HepG2 (cell line): ENCODE measurements around the gene CSNK1D. TPM values are rescaled to one million over a fixed set of nuclear protein-coding genes. Genes with fewer than 3 reads are reported as not detected.
A peak's percentile ranks its signal among the peaks of the same experiment; 100 is the strongest.

Experiments used
- CCAR2 ChIP-seq: fragments of 200-400 bp; formaldehyde crosslinking; optimal IDR thresholded peaks from 2 replicates; pipeline ENCODE3; 2018; ENCODE audit warnings: low read depth, mild to moderate bottlenecking, low read length, moderate library complexity
- DR1 ChIP-seq: sonication (generic); formaldehyde crosslinking; IDR thresholded peaks from 2 replicates; pipeline ENCODE4 v1.8.0; 2021; ENCODE audit warnings: mild to moderate bottlenecking, missing genetic modification reagents, inconsistent platforms
- FLYWCH1 ChIP-seq: sonication (generic); formaldehyde crosslinking; IDR thresholded peaks from 2 replicates; pipeline ENCODE4 v1.8.1; 2023; ENCODE audit warnings: mild to moderate bottlenecking, missing genetic modification reagents
- LCORL ChIP-seq, 2 experiments: fragments of 450-650 bp in 1 of 2; sonication (generic) in 1 of 2; formaldehyde crosslinking in 1 of 2; IDR thresholded peaks; 2 replicates each; pipeline versions ENCODE4 v1.5.0 to v1.6.1; 2017 to 2020; ENCODE audit warnings: antibody characterized with exemption in 1 of 2, missing genetic modification reagents in 1 of 2
- PAWR ChIP-seq: sonication (generic); formaldehyde crosslinking; IDR thresholded peaks from 2 replicates; pipeline ENCODE4 v1.4.0; 2020; ENCODE audit warnings: missing genetic modification reagents, mild to moderate bottlenecking, borderline replicate concordance
- RBM22 ChIP-seq: fragments of 200-400 bp; formaldehyde crosslinking; optimal IDR thresholded peaks from 2 replicates; pipeline ENCODE3; 2017; ENCODE audit warnings: mild to moderate bottlenecking, low read length, moderate library complexity
- SIN3A ChIP-seq: IDR thresholded peaks from 2 replicates; pipeline ENCODE4 v1.6.1; 2011; ENCODE audit warnings: low read depth, mild to moderate bottlenecking, control low read depth, low read length, borderline replicate concordance
- STAT5B ChIP-seq: sonication (generic); formaldehyde crosslinking; IDR thresholded peaks from 2 replicates; pipeline ENCODE4 v1.4.0; 2020; ENCODE audit warnings: missing genetic modification reagents
- TGIF2 ChIP-seq: IDR thresholded peaks from 2 replicates; pipeline ENCODE4 v1.6.1; 2016; ENCODE audit warnings: control low read depth, missing compliant biosample characterization
- THAP11 ChIP-seq: IDR thresholded peaks from 2 replicates; pipeline ENCODE4 v1.6.1; 2016; ENCODE audit warnings: missing biosample characterization, missing genetic modification reagents
- TP53 ChIP-seq: sonication (generic); formaldehyde crosslinking; conservative IDR thresholded peaks from 2 replicates; pipeline ENCODE4 v1.4.0; 2020; ENCODE audit warnings: missing genetic modification reagents
- ZNF329 ChIP-seq: sonication (generic); formaldehyde crosslinking; IDR thresholded peaks from 2 replicates; pipeline ENCODE4 v1.9.0; 2021; ENCODE audit warnings: low read depth, mild to moderate bottlenecking, missing genetic modification reagents
- ZNF567 ChIP-seq: sonication (generic); formaldehyde crosslinking; IDR thresholded peaks from 2 replicates; pipeline ENCODE4 v1.8.1; 2023; ENCODE audit warnings: mild to moderate bottlenecking, missing genetic modification reagents, borderline replicate concordance
- polyA plus RNA-seq, 8 experiments: library from polyadenylated mRNA; depleted of rRNA in 3 of 8; stranded (reverse) in 7 of 8; unstranded in 1 of 8; fragments of >200 nt; fragmentation: Illumina TruSeq in 4 of 8; extraction: Trizol in 4 of 8; gene quantifications; 2 replicates each; pipeline versions ENCODE4 v1.2.1 to v1.2.3, GENCODE V29; 2011 to 2016; ENCODE audit warnings: low read depth in 4 of 8, missing spikeins in 1 of 8, mixed read lengths in 1 of 8; ENCODE audit not compliant: insufficient read depth in 1 of 8
- total RNA-seq, 5 experiments: library from RNA; depleted of rRNA; stranded (reverse); fragments of >200 nt; fragmentation: Illumina TruSeq; extraction: Trizol; gene quantifications; 2 replicates each; pipeline ENCODE4 v1.2.3, GENCODE V29; 2016; ENCODE audit warnings: low read depth in 1 of 5
- TF ChIP-seq, protein P1 (sequence below): sonication (generic); formaldehyde crosslinking; IDR thresholded peaks from 2 replicates; pipeline ENCODE4 v1.4.0; 2020; ENCODE audit warnings: mild to moderate bottlenecking, missing genetic modification reagents
- TF ChIP-seq, protein P2 (sequence below): IDR thresholded peaks from 2 replicates; pipeline ENCODE4 v1.6.1; 2018; ENCODE audit warnings: missing genetic modification reagents, mild to moderate bottlenecking, missing compliant biosample characterization
- TF ChIP-seq, protein P3 (sequence below): sonication (generic); formaldehyde crosslinking; IDR thresholded peaks from 2 replicates; pipeline ENCODE4 v1.8.1; 2023; ENCODE audit warnings: missing genetic modification reagents, inconsistent platforms, borderline replicate concordance
- TF ChIP-seq, protein P4 (sequence below): sonication (generic); formaldehyde crosslinking; IDR thresholded peaks from 2 replicates; pipeline ENCODE4 v1.5.0; 2020; ENCODE audit warnings: missing genetic modification reagents

Gene CSNK1D
- total and polyA plus RNA-seq, 2 of the 13 experiments (the other 11 are each of a cell fraction or from before 2014, with no cell fraction given), result 31.5 to 128 TPM

DNA sequence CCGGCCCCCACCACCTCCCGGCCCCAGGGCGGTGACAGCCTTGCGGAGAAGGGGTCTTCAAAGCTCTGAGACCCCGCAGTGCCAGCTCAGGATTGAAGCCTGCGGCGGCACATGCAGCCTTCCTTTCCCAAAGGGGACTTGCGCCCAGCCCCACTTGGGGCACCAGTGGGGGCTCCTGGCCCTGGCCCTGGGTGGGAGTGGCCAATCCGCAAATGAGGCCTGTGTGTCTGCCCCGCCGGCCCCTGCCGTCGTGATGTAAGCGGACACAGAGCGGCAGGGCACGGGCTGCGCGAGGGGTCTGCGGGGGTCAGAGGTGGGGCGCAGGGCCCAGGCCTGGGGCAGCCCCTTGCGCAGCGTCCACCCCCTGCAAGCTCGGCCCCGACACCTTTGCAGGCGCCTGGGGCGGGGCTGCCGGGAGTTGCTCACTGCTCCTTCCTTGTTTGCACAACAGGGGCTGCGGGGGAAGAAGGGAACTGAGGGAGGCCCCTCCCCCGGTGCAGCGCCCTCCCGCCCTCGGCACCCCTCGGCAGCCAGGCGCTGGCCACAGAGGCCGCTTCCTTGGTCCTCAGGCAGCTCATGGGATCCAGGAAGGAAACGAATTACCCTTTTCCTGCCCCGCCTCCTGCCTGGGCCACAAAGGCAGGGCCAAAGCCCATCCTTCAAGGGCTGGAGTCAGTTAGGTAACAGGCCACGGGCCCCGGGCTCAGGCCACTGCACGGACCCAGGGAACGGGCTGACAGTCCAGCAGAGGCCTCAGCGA, 41.8 kb downstream of the CSNK1D start (continued):
- TF ChIP-seq, protein P1, sequence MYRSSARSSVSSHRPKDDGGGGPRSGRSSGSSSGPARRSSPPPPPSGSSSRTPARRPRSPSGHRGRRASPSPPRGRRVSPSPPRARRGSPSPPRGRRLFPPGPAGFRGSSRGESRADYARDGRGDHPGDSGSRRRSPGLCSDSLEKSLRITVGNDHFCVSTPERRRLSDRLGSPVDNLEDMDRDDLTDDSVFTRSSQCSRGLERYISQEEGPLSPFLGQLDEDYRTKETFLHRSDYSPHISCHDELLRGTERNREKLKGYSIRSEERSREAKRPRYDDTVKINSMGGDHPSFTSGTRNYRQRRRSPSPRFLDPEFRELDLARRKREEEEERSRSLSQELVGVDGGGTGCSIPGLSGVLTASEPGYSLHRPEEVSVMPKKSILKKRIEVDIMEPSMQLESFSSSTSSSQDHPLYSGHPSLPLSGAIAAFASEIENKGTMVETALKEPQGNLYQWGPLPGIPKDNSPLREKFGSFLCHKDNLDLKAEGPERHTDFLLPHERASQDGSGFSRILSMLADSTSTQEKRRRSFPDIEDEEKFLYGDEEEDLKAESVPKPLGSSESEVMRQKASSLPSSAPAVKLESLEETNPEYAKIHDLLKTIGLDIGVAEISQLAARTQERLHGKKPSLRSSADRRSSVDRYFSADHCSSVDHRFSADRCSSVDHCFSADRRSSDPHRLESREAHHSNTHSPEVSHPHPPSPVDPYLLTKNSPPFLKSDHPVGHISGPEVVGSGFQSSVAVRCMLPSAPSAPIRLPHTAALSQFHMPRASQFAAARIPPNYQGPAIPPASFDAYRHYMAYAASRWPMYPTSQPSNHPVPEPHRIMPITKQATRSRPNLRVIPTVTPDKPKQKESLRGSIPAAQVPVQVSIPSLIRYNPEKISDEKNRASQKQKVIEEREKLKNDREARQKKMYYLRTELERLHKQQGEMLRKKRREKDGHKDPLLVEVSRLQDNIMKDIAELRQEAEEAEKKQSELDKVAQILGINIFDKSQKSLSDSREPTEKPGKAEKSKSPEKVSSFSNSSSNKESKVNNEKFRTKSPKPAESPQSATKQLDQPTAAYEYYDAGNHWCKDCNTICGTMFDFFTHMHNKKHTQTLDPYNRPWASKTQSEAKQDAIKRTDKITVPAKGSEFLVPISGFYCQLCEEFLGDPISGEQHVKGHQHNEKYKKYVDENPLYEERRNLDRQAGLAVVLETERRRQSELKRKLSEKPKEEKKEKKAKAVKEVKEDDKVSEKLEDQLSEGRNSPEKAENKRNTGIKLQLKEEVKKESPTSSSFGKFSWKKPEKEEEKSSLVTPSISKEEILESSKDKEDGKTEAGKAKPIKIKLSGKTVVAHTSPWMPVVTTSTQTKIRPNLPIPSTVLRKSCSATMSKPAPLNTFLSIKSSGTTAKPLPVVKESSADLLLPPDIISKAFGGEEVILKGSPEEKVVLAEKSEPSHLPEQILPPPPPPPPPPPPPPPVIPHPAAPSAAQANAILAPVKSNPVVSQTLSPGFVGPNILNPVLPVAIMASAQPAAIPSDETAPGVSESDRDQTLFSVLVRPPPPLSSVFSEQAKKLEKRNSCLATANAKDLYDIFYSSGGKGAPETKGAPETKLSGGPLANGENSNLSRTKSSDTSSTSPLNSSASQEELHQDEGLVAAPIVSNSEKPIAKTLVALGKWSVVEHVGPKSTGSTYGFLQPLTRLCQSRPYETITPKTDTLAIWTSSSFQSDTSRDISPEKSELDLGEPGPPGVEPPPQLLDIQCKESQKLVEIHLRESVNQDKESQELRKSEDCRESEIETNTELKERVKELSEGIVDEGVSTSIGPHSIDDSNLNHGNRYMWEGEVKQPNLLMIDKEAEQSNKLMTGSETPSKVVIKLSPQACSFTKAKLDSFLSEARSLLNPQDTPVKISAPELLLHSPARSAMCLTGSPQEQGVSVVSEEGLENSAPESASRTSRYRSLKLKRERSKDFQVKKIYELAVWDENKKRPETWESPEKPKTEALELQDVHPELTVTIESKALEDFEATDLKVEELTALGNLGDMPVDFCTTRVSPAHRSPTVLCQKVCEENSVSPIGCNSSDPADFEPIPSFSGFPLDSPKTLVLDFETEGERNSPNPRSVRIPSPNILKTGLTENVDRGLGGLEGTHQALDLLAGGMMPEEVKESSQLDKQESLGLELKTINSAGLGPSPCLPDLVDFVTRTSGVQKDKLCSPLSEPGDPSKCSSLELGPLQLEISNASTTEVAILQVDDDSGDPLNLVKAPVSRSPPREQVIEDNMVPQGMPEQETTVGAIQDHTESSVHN (CRISPR knock-in tag), result no peak
- TF ChIP-seq, protein P2, sequence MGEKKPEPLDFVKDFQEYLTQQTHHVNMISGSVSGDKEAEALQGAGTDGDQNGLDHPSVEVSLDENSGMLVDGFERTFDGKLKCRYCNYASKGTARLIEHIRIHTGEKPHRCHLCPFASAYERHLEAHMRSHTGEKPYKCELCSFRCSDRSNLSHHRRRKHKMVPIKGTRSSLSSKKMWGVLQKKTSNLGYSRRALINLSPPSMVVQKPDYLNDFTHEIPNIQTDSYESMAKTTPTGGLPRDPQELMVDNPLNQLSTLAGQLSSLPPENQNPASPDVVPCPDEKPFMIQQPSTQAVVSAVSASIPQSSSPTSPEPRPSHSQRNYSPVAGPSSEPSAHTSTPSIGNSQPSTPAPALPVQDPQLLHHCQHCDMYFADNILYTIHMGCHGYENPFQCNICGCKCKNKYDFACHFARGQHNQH, result peak; percentile 95
- 0 out of 2 replicates have a peak, but pooled peaks have one; percentile 45 for TF ChIP-seq STAT5B (CRISPR knock-in tag)
- TF ChIP-seq, protein P3, sequence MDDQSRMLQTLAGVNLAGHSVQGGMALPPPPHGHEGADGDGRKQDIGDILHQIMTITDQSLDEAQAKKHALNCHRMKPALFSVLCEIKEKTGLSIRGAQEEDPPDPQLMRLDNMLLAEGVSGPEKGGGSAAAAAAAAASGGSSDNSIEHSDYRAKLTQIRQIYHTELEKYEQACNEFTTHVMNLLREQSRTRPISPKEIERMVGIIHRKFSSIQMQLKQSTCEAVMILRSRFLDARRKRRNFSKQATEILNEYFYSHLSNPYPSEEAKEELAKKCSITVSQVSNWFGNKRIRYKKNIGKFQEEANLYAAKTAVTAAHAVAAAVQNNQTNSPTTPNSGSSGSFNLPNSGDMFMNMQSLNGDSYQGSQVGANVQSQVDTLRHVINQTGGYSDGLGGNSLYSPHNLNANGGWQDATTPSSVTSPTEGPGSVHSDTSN (CRISPR knock-in tag), result no peak
- TF ChIP-seq TGIF2 (CRISPR knock-in tag), result peak; percentile 81; the same call in 1 of the 2 replicates
- TF ChIP-seq LCORL (IDR thresholded peaks at IDR 0.05), result no peak
- peak; percentile 90 for TF ChIP-seq LCORL (CRISPR knock-in tag; IDR thresholded peaks at IDR 0.05)
- TF ChIP-seq ZNF329, result peak; percentile 69; the same call in 1 of the 2 replicates
- TF ChIP-seq TP53 (CRISPR knock-in tag), result no peak; the same call in 1 of the 2 replicates
- no peak for TF ChIP-seq CCAR2
- TF ChIP-seq, protein P4, sequence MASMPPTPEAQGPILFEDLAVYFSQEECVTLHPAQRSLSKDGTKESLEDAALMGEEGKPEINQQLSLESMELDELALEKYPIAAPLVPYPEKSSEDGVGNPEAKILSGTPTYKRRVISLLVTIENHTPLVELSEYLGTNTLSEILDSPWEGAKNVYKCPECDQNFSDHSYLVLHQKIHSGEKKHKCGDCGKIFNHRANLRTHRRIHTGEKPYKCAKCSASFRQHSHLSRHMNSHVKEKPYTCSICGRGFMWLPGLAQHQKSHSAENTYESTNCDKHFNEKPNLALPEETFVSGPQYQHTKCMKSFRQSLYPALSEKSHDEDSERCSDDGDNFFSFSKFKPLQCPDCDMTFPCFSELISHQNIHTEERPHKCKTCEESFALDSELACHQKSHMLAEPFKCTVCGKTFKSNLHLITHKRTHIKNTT (CRISPR knock-in tag), result peak; percentile 22; the same call in 1 of the 2 replicates
- peak; percentile 72 for TF ChIP-seq ZNF567 (CRISPR knock-in tag)
- peak; percentile 60 for TF ChIP-seq SIN3A
- TF ChIP-seq THAP11 (CRISPR knock-in tag), result peak; percentile 62; the same call in 1 of the 2 replicates
- peak; percentile 36; the same call in 1 of the 2 replicates for TF ChIP-seq DR1 (CRISPR knock-in tag)
- no peak for TF ChIP-seq PAWR
- peak; percentile 72 for TF ChIP-seq RBM22
- peak; percentile 71; the same call in 1 of the 2 replicates for TF ChIP-seq FLYWCH1 (CRISPR knock-in tag)
